GM23338 (cell line): ENCODE measurements around the gene MAP4. TPM values are rescaled to one million over a fixed set of nuclear protein-coding genes. Genes with fewer than 3 reads are reported as not detected.

Source experiments
- EZH2 ChIP-seq: fragments of 200-600 bp; sonication (generic); IDR thresholded peaks from one replicate; pipeline ENCODE4 v1.8.0; 2017; ENCODE audit warnings: antibody characterized with exemption, mild to moderate bottlenecking, low read depth; ENCODE audit not compliant: unreplicated experiment
- EZH2phosphoT487 ChIP-seq: fragments of 200-600 bp; sonication (generic); IDR thresholded peaks from one replicate; pipeline ENCODE4 v1.8.1; 2018; ENCODE audit warnings: antibody characterized with exemption; ENCODE audit not compliant: unreplicated experiment
- NANOG ChIP-seq: IDR thresholded peaks from 2 replicates; pipeline ENCODE4 v1.6.1; 2016; ENCODE audit warnings: antibody characterized with exemption, borderline replicate concordance
- POLR2AphosphoS5 ChIP-seq: IDR thresholded peaks from 2 replicates; pipeline ENCODE4 v1.6.1; 2016; ENCODE audit warnings: antibody characterized with exemption, low read depth
- polyA plus RNA-seq: library from polyadenylated mRNA; unstranded; fragments of >200 nt; fragmentation: Nextera tagmentation; extraction: Ambion mirVana; gene quantifications from 2 replicates; pipeline ENCODE4 v1.2.1, GENCODE V29; 2016
- total RNA-seq: library from RNA; depleted of rRNA; stranded (reverse); fragments of >200 nt; shearing (Covaris generic); gene quantifications from 2 replicates; pipeline ENCODE4 v1.2.3, GENCODE V29; 2014
- TF ChIP-seq, protein P1 (sequence below): fragments of 250-450 bp; sonication (Bioruptor Pico); IDR thresholded peaks from 2 replicates; pipeline ENCODE4 v1.5.0; 2020; ENCODE audit warnings: mild to moderate bottlenecking, moderate library complexity
- TF ChIP-seq, protein P2 (sequence below): IDR thresholded peaks from one replicate; pipeline ENCODE4 v1.6.1; 2018; ENCODE audit warnings: antibody characterized with exemption; ENCODE audit not compliant: unreplicated experiment
- TF ChIP-seq, protein P3 (sequence below), 2 experiments: fragments of 200-600 bp in 1 of 2; sonication (generic) in 1 of 2; conservative IDR thresholded peaks; 2 replicates each; pipeline versions ENCODE4 v1.5.1 to v1.6.1; 2016 to 2017; ENCODE audit warnings: antibody characterized with exemption in 2 of 2, low read depth in 2 of 2, mild to moderate bottlenecking in 2 of 2, moderate library complexity in 1 of 2

Gene MAP4
- total and polyA plus RNA-seq, 2 experiments from 2014 or later = 103 to 113 TPM

DNA sequence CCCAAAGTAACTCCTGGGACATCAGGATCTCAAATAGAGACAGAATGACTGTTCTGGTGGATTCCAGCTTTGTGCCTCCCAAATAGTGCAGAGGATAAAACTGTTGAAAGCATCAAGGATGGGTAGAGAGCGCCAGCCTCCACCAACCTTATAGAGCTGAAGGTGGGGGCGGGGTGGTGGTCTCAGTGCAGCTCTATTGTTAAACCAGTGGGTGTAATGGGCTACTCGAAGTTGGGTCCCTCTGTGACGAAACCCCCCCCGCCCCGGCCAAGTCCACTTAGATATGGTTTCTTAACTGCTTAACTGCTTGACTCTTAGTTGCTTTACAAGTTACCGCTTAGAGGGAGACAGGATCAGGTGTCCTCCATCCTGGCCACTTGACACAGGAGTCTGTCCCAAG is 190.6 kb downstream of the MAP4 start (continued):
- TF ChIP-seq, protein P1, sequence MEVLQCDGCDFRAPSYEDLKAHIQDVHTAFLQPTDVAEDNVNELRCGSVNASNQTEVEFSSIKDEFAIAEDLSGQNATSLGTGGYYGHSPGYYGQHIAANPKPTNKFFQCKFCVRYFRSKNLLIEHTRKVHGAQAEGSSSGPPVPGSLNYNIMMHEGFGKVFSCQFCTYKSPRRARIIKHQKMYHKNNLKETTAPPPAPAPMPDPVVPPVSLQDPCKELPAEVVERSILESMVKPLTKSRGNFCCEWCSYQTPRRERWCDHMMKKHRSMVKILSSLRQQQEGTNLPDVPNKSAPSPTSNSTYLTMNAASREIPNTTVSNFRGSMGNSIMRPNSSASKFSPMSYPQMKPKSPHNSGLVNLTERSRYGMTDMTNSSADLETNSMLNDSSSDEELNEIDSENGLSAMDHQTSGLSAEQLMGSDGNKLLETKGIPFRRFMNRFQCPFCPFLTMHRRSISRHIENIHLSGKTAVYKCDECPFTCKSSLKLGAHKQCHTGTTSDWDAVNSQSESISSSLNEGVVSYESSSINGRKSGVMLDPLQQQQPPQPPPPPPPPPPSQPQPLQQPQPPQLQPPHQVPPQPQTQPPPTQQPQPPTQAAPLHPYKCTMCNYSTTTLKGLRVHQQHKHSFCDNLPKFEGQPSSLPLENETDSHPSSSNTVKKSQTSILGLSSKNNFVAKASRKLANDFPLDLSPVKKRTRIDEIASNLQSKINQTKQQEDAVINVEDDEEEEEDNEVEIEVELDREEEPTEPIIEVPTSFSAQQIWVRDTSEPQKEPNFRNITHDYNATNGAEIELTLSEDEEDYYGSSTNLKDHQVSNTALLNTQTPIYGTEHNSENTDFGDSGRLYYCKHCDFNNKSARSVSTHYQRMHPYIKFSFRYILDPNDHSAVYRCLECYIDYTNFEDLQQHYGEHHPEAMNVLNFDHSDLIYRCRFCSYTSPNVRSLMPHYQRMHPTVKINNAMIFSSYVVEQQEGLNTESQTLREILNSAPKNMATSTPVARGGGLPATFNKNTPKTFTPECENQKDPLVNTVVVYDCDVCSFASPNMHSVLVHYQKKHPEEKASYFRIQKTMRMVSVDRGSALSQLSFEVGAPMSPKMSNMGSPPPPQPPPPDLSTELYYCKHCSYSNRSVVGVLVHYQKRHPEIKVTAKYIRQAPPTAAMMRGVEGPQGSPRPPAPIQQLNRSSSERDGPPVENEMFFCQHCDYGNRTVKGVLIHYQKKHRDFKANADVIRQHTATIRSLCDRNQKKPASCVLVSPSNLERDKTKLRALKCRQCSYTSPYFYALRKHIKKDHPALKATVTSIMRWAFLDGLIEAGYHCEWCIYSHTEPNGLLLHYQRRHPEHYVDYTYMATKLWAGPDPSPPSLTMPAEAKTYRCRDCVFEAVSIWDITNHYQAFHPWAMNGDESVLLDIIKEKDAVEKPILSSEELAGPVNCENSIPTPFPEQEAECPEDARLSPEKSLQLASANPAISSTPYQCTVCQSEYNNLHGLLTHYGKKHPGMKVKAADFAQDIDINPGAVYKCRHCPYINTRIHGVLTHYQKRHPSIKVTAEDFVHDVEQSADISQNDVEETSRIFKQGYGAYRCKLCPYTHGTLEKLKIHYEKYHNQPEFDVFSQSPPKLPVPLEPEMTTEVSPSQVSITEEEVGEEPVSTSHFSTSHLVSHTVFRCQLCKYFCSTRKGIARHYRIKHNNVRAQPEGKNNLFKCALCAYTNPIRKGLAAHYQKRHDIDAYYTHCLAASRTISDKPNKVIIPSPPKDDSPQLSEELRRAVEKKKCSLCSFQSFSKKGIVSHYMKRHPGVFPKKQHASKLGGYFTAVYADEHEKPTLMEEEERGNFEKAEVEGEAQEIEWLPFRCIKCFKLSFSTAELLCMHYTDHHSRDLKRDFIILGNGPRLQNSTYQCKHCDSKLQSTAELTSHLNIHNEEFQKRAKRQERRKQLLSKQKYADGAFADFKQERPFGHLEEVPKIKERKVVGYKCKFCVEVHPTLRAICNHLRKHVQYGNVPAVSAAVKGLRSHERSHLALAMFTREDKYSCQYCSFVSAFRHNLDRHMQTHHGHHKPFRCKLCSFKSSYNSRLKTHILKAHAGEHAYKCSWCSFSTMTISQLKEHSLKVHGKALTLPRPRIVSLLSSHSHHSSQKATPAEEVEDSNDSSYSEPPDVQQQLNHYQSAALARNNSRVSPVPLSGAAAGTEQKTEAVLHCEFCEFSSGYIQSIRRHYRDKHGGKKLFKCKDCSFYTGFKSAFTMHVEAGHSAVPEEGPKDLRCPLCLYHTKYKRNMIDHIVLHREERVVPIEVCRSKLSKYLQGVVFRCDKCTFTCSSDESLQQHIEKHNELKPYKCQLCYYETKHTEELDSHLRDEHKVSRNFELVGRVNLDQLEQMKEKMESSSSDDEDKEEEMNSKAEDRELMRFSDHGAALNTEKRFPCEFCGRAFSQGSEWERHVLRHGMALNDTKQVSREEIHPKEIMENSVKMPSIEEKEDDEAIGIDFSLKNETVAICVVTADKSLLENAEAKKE (CRISPR knock-in tag) = no peak
- TF ChIP-seq, protein P2, sequence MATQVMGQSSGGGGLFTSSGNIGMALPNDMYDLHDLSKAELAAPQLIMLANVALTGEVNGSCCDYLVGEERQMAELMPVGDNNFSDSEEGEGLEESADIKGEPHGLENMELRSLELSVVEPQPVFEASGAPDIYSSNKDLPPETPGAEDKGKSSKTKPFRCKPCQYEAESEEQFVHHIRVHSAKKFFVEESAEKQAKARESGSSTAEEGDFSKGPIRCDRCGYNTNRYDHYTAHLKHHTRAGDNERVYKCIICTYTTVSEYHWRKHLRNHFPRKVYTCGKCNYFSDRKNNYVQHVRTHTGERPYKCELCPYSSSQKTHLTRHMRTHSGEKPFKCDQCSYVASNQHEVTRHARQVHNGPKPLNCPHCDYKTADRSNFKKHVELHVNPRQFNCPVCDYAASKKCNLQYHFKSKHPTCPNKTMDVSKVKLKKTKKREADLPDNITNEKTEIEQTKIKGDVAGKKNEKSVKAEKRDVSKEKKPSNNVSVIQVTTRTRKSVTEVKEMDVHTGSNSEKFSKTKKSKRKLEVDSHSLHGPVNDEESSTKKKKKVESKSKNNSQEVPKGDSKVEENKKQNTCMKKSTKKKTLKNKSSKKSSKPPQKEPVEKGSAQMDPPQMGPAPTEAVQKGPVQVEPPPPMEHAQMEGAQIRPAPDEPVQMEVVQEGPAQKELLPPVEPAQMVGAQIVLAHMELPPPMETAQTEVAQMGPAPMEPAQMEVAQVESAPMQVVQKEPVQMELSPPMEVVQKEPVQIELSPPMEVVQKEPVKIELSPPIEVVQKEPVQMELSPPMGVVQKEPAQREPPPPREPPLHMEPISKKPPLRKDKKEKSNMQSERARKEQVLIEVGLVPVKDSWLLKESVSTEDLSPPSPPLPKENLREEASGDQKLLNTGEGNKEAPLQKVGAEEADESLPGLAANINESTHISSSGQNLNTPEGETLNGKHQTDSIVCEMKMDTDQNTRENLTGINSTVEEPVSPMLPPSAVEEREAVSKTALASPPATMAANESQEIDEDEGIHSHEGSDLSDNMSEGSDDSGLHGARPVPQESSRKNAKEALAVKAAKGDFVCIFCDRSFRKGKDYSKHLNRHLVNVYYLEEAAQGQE = no peak
- TF ChIP-seq EZH2phosphoT487 = no peak
- no peak for TF ChIP-seq EZH2
- TF ChIP-seq NANOG = no peak
- TF ChIP-seq, protein P3, sequence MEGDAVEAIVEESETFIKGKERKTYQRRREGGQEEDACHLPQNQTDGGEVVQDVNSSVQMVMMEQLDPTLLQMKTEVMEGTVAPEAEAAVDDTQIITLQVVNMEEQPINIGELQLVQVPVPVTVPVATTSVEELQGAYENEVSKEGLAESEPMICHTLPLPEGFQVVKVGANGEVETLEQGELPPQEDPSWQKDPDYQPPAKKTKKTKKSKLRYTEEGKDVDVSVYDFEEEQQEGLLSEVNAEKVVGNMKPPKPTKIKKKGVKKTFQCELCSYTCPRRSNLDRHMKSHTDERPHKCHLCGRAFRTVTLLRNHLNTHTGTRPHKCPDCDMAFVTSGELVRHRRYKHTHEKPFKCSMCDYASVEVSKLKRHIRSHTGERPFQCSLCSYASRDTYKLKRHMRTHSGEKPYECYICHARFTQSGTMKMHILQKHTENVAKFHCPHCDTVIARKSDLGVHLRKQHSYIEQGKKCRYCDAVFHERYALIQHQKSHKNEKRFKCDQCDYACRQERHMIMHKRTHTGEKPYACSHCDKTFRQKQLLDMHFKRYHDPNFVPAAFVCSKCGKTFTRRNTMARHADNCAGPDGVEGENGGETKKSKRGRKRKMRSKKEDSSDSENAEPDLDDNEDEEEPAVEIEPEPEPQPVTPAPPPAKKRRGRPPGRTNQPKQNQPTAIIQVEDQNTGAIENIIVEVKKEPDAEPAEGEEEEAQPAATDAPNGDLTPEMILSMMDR (conservative IDR thresholded peaks at IDR 0.05; ENCODE audit: low read depth in 2 of 2) = no peak
- no peak for TF ChIP-seq POLR2AphosphoS5
